Endothelial cell of umbilical vein (primary cell): ENCODE measurements around the gene IRF9. TPM values are rescaled to one million over a fixed set of nuclear protein-coding genes. Genes with fewer than 3 reads are reported as not detected.

ENCODE experiments used
- BruUV-seq: library from RNA; stranded (reverse); fragments of 400-500 nt; replicated peaks from 2 replicates; lab custom pipeline; 2021; lab: Mats Ljungman, UMichigan
- CTCF ChIA-PET: fragments of 300-600, 350-600 bp; sonication (Branson Sonifier 250); formaldehyde crosslinking; loops from one replicate; lab custom pipeline; 2021; ENCODE audit warnings: antibody characterized with exemption, inconsistent platforms; lab: Charles Lee
- POLR2A ChIA-PET: fragments of 300-600, 350-600 bp; sonication (Branson Sonifier 250); formaldehyde crosslinking; loops from one replicate; lab custom pipeline; 2021; ENCODE audit warnings: antibody characterized with exemption, inconsistent platforms; lab: Charles Lee
- DNase-seq: peaks from one replicate; pipeline ENCODE4 v3.0.0-alpha.2; 2011; ENCODE audit warnings: low read depth, low spot score
- FAIRE-seq: peaks from 2 replicates; lab custom pipeline; 2011; peaks lifted over from hg19 to GRCh38; lab: Jason Lieb, UNC
- H2AFZ ChIP-seq: 2 replicates; pipeline ENCODE4 v1.6.0; 2012; ENCODE audit warnings: low read depth, low read length, control low read depth, inconsistent platforms
- H3K27ac ChIP-seq: 2 replicates; pipeline ENCODE4 v1.5.1; 2011; ENCODE audit warnings: low read depth, mild to moderate bottlenecking, control low read depth, low read length, moderate library complexity; ENCODE audit not compliant: insufficient read depth
- H3K27me3 ChIP-seq, 2 experiments: 2 replicates each; pipeline versions ENCODE4 v1.6.0 to v1.6.1; 2011; ENCODE audit warnings: low read length in 2 of 2, mixed read lengths in 1 of 2; ENCODE audit not compliant: control insufficient read depth in 2 of 2, insufficient read depth in 2 of 2
- H3K36me3 ChIP-seq, 2 experiments: 2 replicates in 1 of 2; 3 replicates in 1 of 2; pipeline ENCODE4 v1.5.1; 2011; ENCODE audit warnings: low read length in 2 of 2, mild to moderate bottlenecking in 1 of 2, moderate library complexity in 1 of 2; ENCODE audit not compliant: control insufficient read depth in 2 of 2, insufficient read depth in 2 of 2; ENCODE audit errors: extremely low read depth in 1 of 2
- H3K4me1 ChIP-seq: 3 replicates; pipeline ENCODE4 v1.5.1; 2011; ENCODE audit warnings: mild to moderate bottlenecking, low read length; ENCODE audit not compliant: control insufficient read depth, insufficient read depth; ENCODE audit errors: extremely low read depth
- H3K4me2 ChIP-seq: 2 replicates; pipeline ENCODE4 v1.6.1; 2011; ENCODE audit warnings: low read length, control low read depth, mixed read lengths; ENCODE audit not compliant: insufficient read depth
- H3K4me3 ChIP-seq, 3 experiments: fragments of 200-600 bp in 1 of 3; sonication (generic), shearing (Covaris generic) in 1 of 3; replicated peaks in 1 of 3; 2 replicates each; pipeline ENCODE4 v1.5.1; 2011 to 2016; ENCODE audit warnings: control low read depth in 3 of 3, low read length in 3 of 3, mild to moderate bottlenecking in 2 of 3, inconsistent platforms in 1 of 3, low read depth in 1 of 3, moderate library complexity in 1 of 3; ENCODE audit not compliant: insufficient read depth in 1 of 3
- H3K79me2 ChIP-seq: 2 replicates; pipeline ENCODE4 v1.6.0; 2012; ENCODE audit warnings: low read length, inconsistent platforms; ENCODE audit not compliant: control insufficient read depth, insufficient read depth
- H3K9ac ChIP-seq: replicated peaks from 2 replicates; pipeline ENCODE3; 2011; ENCODE audit warnings: low read length, control low read depth; ENCODE audit not compliant: insufficient read depth; ENCODE audit errors: extremely low read depth
- H3K9me1 ChIP-seq: replicated peaks from 3 replicates; pipeline ENCODE4 v1.6.0; 2011; ENCODE audit warnings: mild to moderate bottlenecking, low read length; ENCODE audit not compliant: control insufficient read depth, insufficient read depth; ENCODE audit errors: extremely low read depth
- H3K9me3 ChIP-seq: replicated peaks from 2 replicates; pipeline ENCODE4 v1.5.1; 2012; ENCODE audit warnings: low read length, inconsistent platforms; ENCODE audit not compliant: control insufficient read depth, insufficient read depth
- H4K20me1 ChIP-seq: replicated peaks from 2 replicates; pipeline ENCODE3; 2011; ENCODE audit warnings: mild to moderate bottlenecking, low read length; ENCODE audit not compliant: control insufficient read depth, insufficient read depth; ENCODE audit errors: extremely low read depth
- EZH2 ChIP-seq: IDR thresholded peaks from 2 replicates; pipeline ENCODE4 v1.6.1; 2012; ENCODE audit warnings: borderline replicate concordance, low read depth, mild to moderate bottlenecking, moderate library complexity, low read length, inconsistent platforms; ENCODE audit not compliant: severe bottlenecking
- FOS ChIP-seq: IDR thresholded peaks from 2 replicates; pipeline ENCODE4 v1.6.1; 2011; ENCODE audit warnings: mild to moderate bottlenecking, low read length, moderate library complexity, borderline replicate concordance; ENCODE audit not compliant: insufficient read depth
- GATA2 ChIP-seq: IDR thresholded peaks from 2 replicates; pipeline ENCODE4 v1.7.0; 2011; ENCODE audit warnings: low read depth, mild to moderate bottlenecking, moderate library complexity, mixed read lengths, low read length; ENCODE audit not compliant: insufficient read length, insufficient read depth
- JUN ChIP-seq: IDR thresholded peaks from 2 replicates; pipeline ENCODE4 v1.6.1; 2011; ENCODE audit warnings: borderline replicate concordance, low read depth; ENCODE audit not compliant: insufficient read length, insufficient read depth
- MYC ChIP-seq: IDR thresholded peaks from one replicate; pipeline ENCODE4 v1.6.1; 2011; ENCODE audit warnings: mild to moderate bottlenecking, low read depth, low read length
- POLR2A ChIP-seq: IDR thresholded peaks from 2 replicates; pipeline ENCODE4 v1.6.1; 2012; ENCODE audit warnings: low read depth, mild to moderate bottlenecking, control low read depth, low read length
- POLR2AphosphoS5 ChIP-seq: IDR thresholded peaks from 2 replicates; pipeline ENCODE4 v1.6.1; 2012; ENCODE audit warnings: low read depth, mild to moderate bottlenecking, control low read depth, low read length, moderate library complexity; ENCODE audit not compliant: insufficient read depth
- dilution Hi-C: fragments of 300-500 bp; cut with MboI; formaldehyde crosslinking; loops from one replicate; pipeline ENCODE4 v1.15.0; 2019; ENCODE audit warnings: low sequenced_read_pairs; ENCODE audit not compliant: extremely low pct_ligation_motif_present
- intact Hi-C: fragments of 100-400 bp; cut with micrococcal nuclease; formaldehyde crosslinking; loops from one replicate; pipeline ENCODE4 v1.10.0; 2022
- polyA plus RNA-seq, 4 experiments: library from polyadenylated mRNA; depleted of rRNA in 3 of 4; stranded (reverse) in 3 of 4; unstranded in 1 of 4; fragments of >200 nt; gene quantifications; 2 replicates each; pipeline versions ENCODE4 v1.2.1 to v1.2.3, GENCODE V29; 2011 to 2012; ENCODE audit warnings: missing spikeins in 1 of 4
- total RNA-seq: library from RNA; stranded (reverse); gene quantifications from 2 replicates; pipeline ENCODE4 v1.2.3, GENCODE V29; 2021
- TF ChIP-seq, protein P1 (sequence below): IDR thresholded peaks from 2 replicates; pipeline ENCODE4 v1.6.1; 2011; ENCODE audit not compliant: insufficient read depth, insufficient read length
- TF ChIP-seq, protein P2 (sequence below), 2 donors: IDR thresholded peaks; 1 replicate in 1 of 2; 2 replicates in 1 of 2; pipeline ENCODE4 v1.5.1; 2011; ENCODE audit warnings: low read length in 2 of 2, mild to moderate bottlenecking in 2 of 2, moderate library complexity in 2 of 2, control low read depth in 1 of 2, inconsistent platforms in 1 of 2, low read depth in 1 of 2; ENCODE audit not compliant: insufficient read depth in 1 of 2; ENCODE audit errors: extremely low read depth in 1 of 2

IRF9 gene
- total and polyA plus RNA-seq, 2 donors (not counting 3 experiments of a cell fraction or from before 2014, with no cell fraction given): 44.6 to 46.1 TPM

DNA sequence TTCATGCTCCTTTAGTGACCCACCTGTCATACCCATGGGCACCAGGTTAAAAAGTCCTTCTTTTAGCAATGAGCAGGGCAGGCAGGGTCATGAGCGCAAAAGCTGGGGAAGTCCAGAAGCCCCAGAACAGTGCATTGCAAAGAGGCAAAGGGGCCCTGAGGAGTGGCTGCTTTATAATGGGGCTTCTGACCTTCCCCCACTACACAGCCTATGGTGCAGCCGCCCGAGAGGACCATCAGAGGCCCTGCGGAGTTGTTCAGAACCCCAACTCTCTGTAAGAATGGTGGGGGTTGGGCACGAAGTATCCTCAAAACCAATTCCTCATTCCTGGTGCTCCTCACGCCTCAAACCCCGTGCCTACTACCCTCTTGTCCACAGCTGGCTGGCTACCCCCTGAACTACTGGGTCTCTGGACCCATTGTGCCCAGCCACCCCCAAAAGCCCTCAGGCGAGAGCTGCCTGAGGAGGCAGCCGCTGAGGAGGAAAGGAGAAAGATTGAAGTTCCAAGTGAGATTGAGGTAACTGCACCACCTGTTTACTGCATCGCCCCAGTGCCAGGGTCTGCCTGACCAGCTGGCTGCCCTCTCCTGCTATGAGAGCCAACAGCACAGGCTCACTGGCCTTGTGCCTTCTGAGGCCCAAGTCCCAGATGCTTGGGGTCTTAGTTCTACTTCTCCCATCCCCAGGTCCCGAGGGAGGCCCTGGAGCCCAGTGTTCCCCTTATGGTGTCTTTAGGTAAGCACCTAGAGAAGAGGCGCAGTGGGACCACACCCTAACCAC lies 17.5 kb downstream of the IRF9 start:
- TF ChIP-seq, protein P1, sequence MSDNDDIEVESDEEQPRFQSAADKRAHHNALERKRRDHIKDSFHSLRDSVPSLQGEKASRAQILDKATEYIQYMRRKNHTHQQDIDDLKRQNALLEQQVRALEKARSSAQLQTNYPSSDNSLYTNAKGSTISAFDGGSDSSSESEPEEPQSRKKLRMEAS: no peak
- TF ChIP-seq MYC: no peak
- TF ChIP-seq FOS: no peak
- TF ChIP-seq, protein P2, sequence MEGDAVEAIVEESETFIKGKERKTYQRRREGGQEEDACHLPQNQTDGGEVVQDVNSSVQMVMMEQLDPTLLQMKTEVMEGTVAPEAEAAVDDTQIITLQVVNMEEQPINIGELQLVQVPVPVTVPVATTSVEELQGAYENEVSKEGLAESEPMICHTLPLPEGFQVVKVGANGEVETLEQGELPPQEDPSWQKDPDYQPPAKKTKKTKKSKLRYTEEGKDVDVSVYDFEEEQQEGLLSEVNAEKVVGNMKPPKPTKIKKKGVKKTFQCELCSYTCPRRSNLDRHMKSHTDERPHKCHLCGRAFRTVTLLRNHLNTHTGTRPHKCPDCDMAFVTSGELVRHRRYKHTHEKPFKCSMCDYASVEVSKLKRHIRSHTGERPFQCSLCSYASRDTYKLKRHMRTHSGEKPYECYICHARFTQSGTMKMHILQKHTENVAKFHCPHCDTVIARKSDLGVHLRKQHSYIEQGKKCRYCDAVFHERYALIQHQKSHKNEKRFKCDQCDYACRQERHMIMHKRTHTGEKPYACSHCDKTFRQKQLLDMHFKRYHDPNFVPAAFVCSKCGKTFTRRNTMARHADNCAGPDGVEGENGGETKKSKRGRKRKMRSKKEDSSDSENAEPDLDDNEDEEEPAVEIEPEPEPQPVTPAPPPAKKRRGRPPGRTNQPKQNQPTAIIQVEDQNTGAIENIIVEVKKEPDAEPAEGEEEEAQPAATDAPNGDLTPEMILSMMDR (IDR thresholded peaks at IDR 0.05; ENCODE audit: extremely low read depth in 1 of 2, insufficient read depth in 1 of 2, low read depth in 1 of 2, low read length in 2 of 2): no peak
- no peak for TF ChIP-seq POLR2AphosphoS5
- TF ChIP-seq GATA2: no peak
- no peak for TF ChIP-seq JUN
- TF ChIP-seq POLR2A: no peak
- no peak for TF ChIP-seq EZH2
- POLR2A ChIA-PET: no interaction called here
- H3K9ac ChIP-seq: no peak overlapping the region
- H3K27ac ChIP-seq: no peak overlapping the region
- dilution Hi-C loops (no loop called here), intact Hi-C loops (no loop called here)
- DNase-seq: no peak
- no peak overlapping the region for H3K4me2 ChIP-seq
- no peaks in the 10 kb centered on the region for H3K4me1 ChIP-seq
- CTCF ChIA-PET: interaction anchor here (2.1 kb wide), 1 partner anchor 10 kb away, joined by 5 read pairs; the partner anchor contains the start of gene IPO4
- no peak overlapping the region for H3K4me3 ChIP-seq
- BruUV-seq: no TSS peak
- H2AFZ ChIP-seq: no peak overlapping the region
- no peaks in the 10 kb centered on the region for H4K20me1 ChIP-seq
- no peaks in the 10 kb centered on the region for H3K9me1 ChIP-seq
- no peaks in the 10 kb centered on the region for H3K9me3 ChIP-seq
- no peaks in the 10 kb centered on the region for H3K27me3 ChIP-seq
- peaks cover 0 to 26% of the 10 kb centered on the region in 2 experiments for H3K36me3 ChIP-seq
- H3K79me2 ChIP-seq: no peaks in the 10 kb centered on the region
- FAIRE-seq: no peak
